Calu3 (cell line): ENCODE measurements around the gene FGF1. TPM values are rescaled to one million over a fixed set of nuclear protein-coding genes. Genes with fewer than 3 reads are reported as not detected.

Source experiments
- BruUV-seq: library from RNA; stranded (reverse); fragments of 400-500 nt; replicated peaks from 2 replicates; lab custom pipeline; 2021; lab: Mats Ljungman, UMichigan
- CTCF ChIA-PET: fragments of 300-600 bp; sonication (Branson Sonifier 250); formaldehyde crosslinking; loops from one replicate; lab custom pipeline; 2022; ENCODE audit warnings: antibody characterized with exemption; lab: Charles Lee
- DNase-seq: peaks from one replicate; pipeline ENCODE4 v3.0.0; 2022
- H3K27ac Mint-ChIP-seq: one replicate; pipeline ENCODE4 v1.8.0; 2022; ENCODE audit warnings: mixed read lengths; ENCODE audit not compliant: unreplicated experiment
- H3K27me3 Mint-ChIP-seq: one replicate; pipeline ENCODE4 v1.8.0; 2022; ENCODE audit warnings: mixed read lengths; ENCODE audit not compliant: unreplicated experiment
- H3K36me3 Mint-ChIP-seq: one replicate; pipeline ENCODE4 v1.8.0; 2022; ENCODE audit warnings: mild to moderate bottlenecking, moderate library complexity, mixed read lengths; ENCODE audit not compliant: insufficient read depth, unreplicated experiment
- H3K4me1 Mint-ChIP-seq: one replicate; pipeline ENCODE4 v1.8.0; 2022; ENCODE audit warnings: mild to moderate bottlenecking, low read depth, mixed read lengths; ENCODE audit not compliant: unreplicated experiment
- H3K4me3 Mint-ChIP-seq: one replicate; pipeline ENCODE4 v1.8.0; 2022; ENCODE audit warnings: mild to moderate bottlenecking, low read depth, moderate library complexity, mixed read lengths; ENCODE audit not compliant: unreplicated experiment
- H3K9me3 Mint-ChIP-seq: one replicate; pipeline ENCODE4 v1.8.0; 2022; ENCODE audit warnings: low read depth, mixed read lengths; ENCODE audit not compliant: unreplicated experiment
- CTCF ChIP-seq: fragments of 200-600 bp; IDR thresholded peaks from one replicate; pipeline ENCODE4 v1.8.0; 2022; ENCODE audit warnings: antibody characterized with exemption; ENCODE audit not compliant: unreplicated experiment
- intact Hi-C: fragments of 100-400 bp; cut with micrococcal nuclease; formaldehyde crosslinking; loops from one replicate; pipeline ENCODE4 v1.10.0; 2022; ENCODE audit not compliant: unreplicated experiment
- total RNA-seq: library from RNA; stranded (reverse); gene quantifications from 2 replicates; pipeline ENCODE4 v1.2.3, GENCODE V29; 2022

The FGF1 gene
- total RNA-seq, 1 experiment from 2014 or later: not detected

- Mint-ChIP-seq H3K4me3 (no peak overlapping the region), H3K36me3 (no peaks in the 10 kb centered on the region), H3K9me3 (no peaks in the 10 kb centered on the region), H3K27ac (no peak overlapping the region), H3K27me3 (peaks cover 55% of the 10 kb centered on the region), H3K4me1 (no peaks in the 10 kb centered on the region)
- CTCF ChIA-PET: no interaction called here
- TF ChIP-seq CTCF: no peak
- DNase-seq: no peak
- intact Hi-C loops: no loop called here
- no TSS peak for BruUV-seq
Measured at GRCh38 chr5:142636093-142636492, 49.8 kb downstream of the FGF1 start.

GRCh38 chr5:142634216-142635011 is 51.5 kb downstream of the FGF1 start:
- no peak for DNase-seq
- no peaks in the 10 kb centered on the region for H3K36me3 Mint-ChIP-seq
- H3K4me1 Mint-ChIP-seq: no peaks in the 10 kb centered on the region
- no peaks in the 10 kb centered on the region for H3K9me3 Mint-ChIP-seq
- CTCF ChIA-PET: interaction anchor here (0.7 to 1.5 kb wide), 2 partner anchors 11 to 1319 kb away, joined by 3 to 7 read pairs; no protein-coding TSS in a partner anchor
- peaks cover 43% of the 10 kb centered on the region for H3K27me3 Mint-ChIP-seq
- H3K27ac Mint-ChIP-seq: no peak overlapping the region
- no peak for TF ChIP-seq CTCF
- no peak overlapping the region for H3K4me3 Mint-ChIP-seq
- BruUV-seq: no TSS peak
- intact Hi-C loops: no loop called here

GRCh38 chr5:142630927-142631539 is 54.9 kb downstream of the FGF1 start:
- H3K4me3 Mint-ChIP-seq: no peak overlapping the region
- no peak for TF ChIP-seq CTCF
- DNase-seq: no peak
- intact Hi-C loops: no loop called here
- H3K4me1 Mint-ChIP-seq: no peaks in the 10 kb centered on the region
- H3K27ac Mint-ChIP-seq: no peak overlapping the region
- no peaks in the 10 kb centered on the region for H3K9me3 Mint-ChIP-seq
- CTCF ChIA-PET: no interaction called here
- peaks cover 33% of the 10 kb centered on the region for H3K27me3 Mint-ChIP-seq
- no TSS peak for BruUV-seq
- no peaks in the 10 kb centered on the region for H3K36me3 Mint-ChIP-seq

GRCh38 chr5:142627383-142628217 is 58.3 kb downstream of the FGF1 start:
- CTCF ChIA-PET: no interaction called here
- no peak overlapping the region for H3K27ac Mint-ChIP-seq
- BruUV-seq: no TSS peak
- no peak overlapping the region for H3K4me3 Mint-ChIP-seq
- no peak for TF ChIP-seq CTCF
- no peaks in the 10 kb centered on the region for H3K4me1 Mint-ChIP-seq
- no peaks in the 10 kb centered on the region for H3K9me3 Mint-ChIP-seq
- H3K36me3 Mint-ChIP-seq: no peaks in the 10 kb centered on the region
- H3K27me3 Mint-ChIP-seq: peaks cover 43% of the 10 kb centered on the region
- intact Hi-C loops: no loop called here
- no peak for DNase-seq
